GM23248 (cell line): Measurements from ENCODE around the gene ENG. TPM values are rescaled to one million over a fixed set of nuclear protein-coding genes. Genes with fewer than 3 reads are reported as not detected.

ENCODE experiments used
- DNase-seq: peaks from one replicate; pipeline ENCODE4 v3.0.0-alpha.2; 2015
- H2AFZ ChIP-seq: fragments of 200-600 bp; sonication (generic); 2 replicates; pipeline ENCODE4 v1.6.1; 2016; ENCODE audit warnings: antibody characterized with exemption
- H3F3A ChIP-seq: fragments of 200-600 bp; sonication (generic); 2 replicates; pipeline ENCODE4 v1.6.1; 2016; ENCODE audit warnings: mild to moderate bottlenecking, antibody characterized with exemption, mixed run types; ENCODE audit not compliant: insufficient read depth
- H3K27ac ChIP-seq: fragments of 200-600 bp; sonication (generic); 2 replicates; pipeline ENCODE4 v1.5.1; 2016; ENCODE audit warnings: mild to moderate bottlenecking
- H3K27me3 ChIP-seq: fragments of 200-600 bp; sonication (generic); replicated peaks from 2 replicates; pipeline ENCODE4 v1.6.1; 2016; ENCODE audit warnings: mild to moderate bottlenecking; ENCODE audit not compliant: insufficient read depth
- H3K36me3 ChIP-seq: fragments of 200-600 bp; sonication (generic); 2 replicates; pipeline ENCODE4 v1.6.1; 2016; ENCODE audit warnings: low read depth, mild to moderate bottlenecking
- H3K4me1 ChIP-seq: fragments of 200-600 bp; sonication (generic); 2 replicates; pipeline ENCODE4 v1.6.1; 2016; ENCODE audit warnings: mild to moderate bottlenecking; ENCODE audit not compliant: insufficient read depth
- H3K4me2 ChIP-seq: fragments of 200-600 bp; sonication (generic); one replicate; pipeline ENCODE4 v1.6.1; 2016; ENCODE audit warnings: mild to moderate bottlenecking; ENCODE audit not compliant: unreplicated experiment
- H3K4me3 ChIP-seq: fragments of 200-600 bp; sonication (generic); 2 replicates; pipeline ENCODE4 v1.5.1; 2016; ENCODE audit warnings: mild to moderate bottlenecking
- H3K79me2 ChIP-seq: fragments of 200-600 bp; sonication (generic); 2 replicates; pipeline ENCODE4 v1.6.1; 2016; ENCODE audit warnings: mild to moderate bottlenecking; ENCODE audit not compliant: insufficient read depth
- H3K9ac ChIP-seq: fragments of 200-600 bp; sonication (generic); 2 replicates; pipeline ENCODE4 v1.6.1; 2016; ENCODE audit warnings: mild to moderate bottlenecking
- H3K9me2 ChIP-seq: fragments of 200-600 bp; sonication (generic); 2 replicates; pipeline ENCODE4 v1.6.1; 2016; ENCODE audit warnings: mixed run types, mild to moderate bottlenecking, moderate library complexity; ENCODE audit not compliant: insufficient read depth
- H3K9me3 ChIP-seq: fragments of 200-600 bp; sonication (generic); one replicate; pipeline ENCODE4 v1.6.1; 2017; ENCODE audit warnings: low read depth
- H4K20me1 ChIP-seq: fragments of 200-600 bp; sonication (generic); 2 replicates; pipeline ENCODE4 v1.6.0; 2016; ENCODE audit not compliant: insufficient read depth
- EZH2 ChIP-seq: fragments of 200-600 bp; sonication (generic); IDR thresholded peaks from 2 replicates; pipeline ENCODE4 v1.6.1; 2018; ENCODE audit warnings: antibody characterized with exemption, mild to moderate bottlenecking; ENCODE audit not compliant: insufficient read depth, poor library complexity, severe bottlenecking
- EZH2phosphoT487 ChIP-seq: fragments of 200-600 bp; sonication (generic); IDR thresholded peaks from 2 replicates; pipeline ENCODE4 v1.6.1; 2018; ENCODE audit warnings: antibody characterized with exemption, moderate library complexity, mild to moderate bottlenecking, low read depth; ENCODE audit not compliant: insufficient read depth
- WGBS, 2 experiments: methylation state at CpG; one replicate each; pipeline ENCODE4 v1.1.6; 2015 to 2017; ENCODE audit warnings: low lambda C conversion rate in 2 of 2, low coverage in 1 of 2; ENCODE audit errors: missing lambda C conversion rate in 2 of 2; 5-methylcytosine and 5-hydroxymethylcytosine counted together
- in situ Hi-C: fragments of 300-500 bp; cut with MboI; formaldehyde crosslinking; loops from 2 replicates; pipeline ENCODE4 v1.15.0; 2020
- polyA plus RNA-seq: library from polyadenylated mRNA; unstranded; fragments of >200 nt; fragmentation: Nextera tagmentation; extraction: Ambion mirVana; gene quantifications from 2 replicates; pipeline ENCODE4 v1.2.1, GENCODE V29; 2016
- total RNA-seq: library from RNA; depleted of rRNA; stranded (reverse); fragments of >200 nt; shearing (Covaris generic); gene quantifications from 2 replicates; pipeline ENCODE4 v1.2.3, GENCODE V29; 2014

ENG gene
- total and polyA plus RNA-seq, 2 experiments from 2014 or later, result 54.5 to 226 TPM

DNA sequence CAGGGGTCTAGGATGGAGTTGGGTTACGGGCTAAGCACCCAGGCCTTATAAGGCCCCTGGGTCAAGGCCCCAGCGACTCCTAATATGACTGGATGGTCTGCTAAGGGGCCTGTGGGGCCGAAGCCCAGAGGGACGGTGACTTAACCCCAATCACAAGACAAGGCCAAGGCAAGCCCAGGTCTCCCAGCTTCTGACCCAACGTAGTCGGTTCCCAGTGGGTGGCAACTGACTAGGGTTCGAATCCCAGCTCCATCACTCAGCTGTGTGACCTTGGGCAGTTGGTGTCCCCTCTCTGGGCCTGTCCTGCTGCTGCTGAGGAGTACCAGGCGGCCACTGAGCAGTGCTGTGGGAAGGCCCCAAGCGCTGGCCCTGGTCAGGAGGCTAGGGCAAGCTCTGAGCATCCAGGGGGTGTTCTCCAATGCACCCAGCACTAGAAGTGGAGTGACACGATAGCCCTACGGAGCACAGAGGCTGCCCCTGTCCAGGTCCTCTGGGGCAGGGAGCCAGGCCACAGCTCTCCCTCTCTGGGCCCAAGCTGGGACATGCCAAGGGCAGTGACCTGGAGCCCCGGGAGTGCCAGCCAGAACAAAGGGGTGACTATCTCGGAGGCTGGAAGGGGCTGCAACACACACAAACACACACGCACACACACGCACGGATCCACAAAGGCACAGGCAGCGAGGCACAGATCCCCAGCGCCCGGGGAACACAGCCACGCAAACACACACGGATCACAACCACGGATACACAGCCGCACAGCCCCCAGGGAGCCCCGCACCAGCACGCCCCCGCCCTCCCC is 22.5 kb upstream of the ENG start:
- Histone ChIP-seq H3K9me3 (no peaks in the 10 kb centered on the region), H3K79me2 (peaks cover 13% of the 10 kb centered on the region; the same call in 1 of the 2 replicates), H3K36me3 (no peaks in the 10 kb centered on the region; the same call in 1 of the 2 replicates), H2AFZ (peak overlapping the region; percentile 80), H3K27me3 (no peaks in the 10 kb centered on the region), H3K4me2 (peak overlapping the region; percentile 86), H4K20me1 (no peaks in the 10 kb centered on the region), H3K27ac (peak overlapping the region; percentile 19), H3K4me1 (peaks cover 34% of the 10 kb centered on the region), H3K4me3 (peak overlapping the region; percentile 72), H3F3A (0 out of 2 replicates have a peak, but pooled peaks cover 15% of the 10 kb centered on the region), H3K9me2 (no peaks in the 10 kb centered on the region), H3K9ac (peak overlapping the region; percentile 73)
- in situ Hi-C loops, result no loop called here
- WGBS, 2 experiments, result 15 to 23% methylated on average over 22 to 25 of the region's 26 CpGs
- peak; percentile 52 for DNase-seq
- TF ChIP-seq EZH2phosphoT487, result no peak
- TF ChIP-seq EZH2, result no peak

DNA sequence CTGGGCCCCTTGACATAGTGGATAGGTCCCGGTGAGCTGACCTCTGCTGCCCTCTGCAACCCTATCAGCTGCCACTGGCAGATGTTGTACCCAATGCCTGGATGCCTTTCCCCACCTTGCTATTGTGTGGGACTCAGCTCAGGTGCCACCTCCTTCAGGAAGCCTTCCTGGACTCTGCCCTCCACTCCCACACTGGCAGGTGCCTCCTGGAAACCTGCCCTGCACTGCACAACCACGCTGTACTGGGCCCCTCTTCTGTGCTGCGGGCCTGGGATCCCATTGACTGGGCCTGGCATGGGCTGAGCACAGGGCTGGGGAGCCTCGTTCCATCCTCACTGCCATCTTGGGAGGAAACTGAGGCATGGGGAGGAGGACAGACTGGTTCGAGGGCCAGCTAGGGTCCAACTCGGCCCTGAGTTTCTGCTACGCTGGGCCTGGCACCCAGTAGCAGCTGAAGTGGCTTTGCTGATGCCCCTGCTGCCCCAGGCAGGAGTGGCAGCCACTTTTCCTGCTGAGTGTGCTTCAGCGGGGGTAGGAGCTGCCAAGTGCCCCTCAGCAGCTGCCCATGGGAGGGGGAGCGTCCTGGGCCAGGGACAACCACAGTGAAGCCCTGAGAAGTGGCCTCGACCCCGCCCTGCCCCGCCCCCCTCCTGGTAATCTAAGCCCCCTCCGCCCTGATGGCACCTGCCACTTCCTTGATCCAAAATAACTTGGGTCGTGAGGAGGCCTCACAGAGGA is 21.7 kb upstream of the ENG start:
- no peaks in the 10 kb centered on the region for H3K9me2 ChIP-seq
- H3K9ac ChIP-seq, result peak overlapping the region; percentile 73
- peaks cover 13% of the 10 kb centered on the region; the same call in 1 of the 2 replicates for H3K79me2 ChIP-seq
- H3F3A ChIP-seq, result 0 out of 2 replicates have a peak, but pooled peaks cover 15% of the 10 kb centered on the region
- WGBS, 2 experiments, result 77 to 82% methylated on average over 11 to 14 of the region's 14 CpGs
- no peaks in the 10 kb centered on the region; the same call in 1 of the 2 replicates for H3K36me3 ChIP-seq
- peak overlapping the region; percentile 72; the same call in 1 of the 2 replicates for H3K4me3 ChIP-seq
- H3K4me1 ChIP-seq, result peaks cover 34% of the 10 kb centered on the region
- in situ Hi-C loops, result no loop called here
- no peak overlapping the region for H2AFZ ChIP-seq
- H3K4me2 ChIP-seq, result peak overlapping the region; percentile 86
- peak overlapping the region; percentile 19; the same call in 1 of the 2 replicates for H3K27ac ChIP-seq
- no peak for DNase-seq
- no peaks in the 10 kb centered on the region for H3K9me3 ChIP-seq
- no peak for TF ChIP-seq EZH2phosphoT487
- no peak for TF ChIP-seq EZH2
- H4K20me1 ChIP-seq, result no peaks in the 10 kb centered on the region
- no peaks in the 10 kb centered on the region for H3K27me3 ChIP-seq

DNA sequence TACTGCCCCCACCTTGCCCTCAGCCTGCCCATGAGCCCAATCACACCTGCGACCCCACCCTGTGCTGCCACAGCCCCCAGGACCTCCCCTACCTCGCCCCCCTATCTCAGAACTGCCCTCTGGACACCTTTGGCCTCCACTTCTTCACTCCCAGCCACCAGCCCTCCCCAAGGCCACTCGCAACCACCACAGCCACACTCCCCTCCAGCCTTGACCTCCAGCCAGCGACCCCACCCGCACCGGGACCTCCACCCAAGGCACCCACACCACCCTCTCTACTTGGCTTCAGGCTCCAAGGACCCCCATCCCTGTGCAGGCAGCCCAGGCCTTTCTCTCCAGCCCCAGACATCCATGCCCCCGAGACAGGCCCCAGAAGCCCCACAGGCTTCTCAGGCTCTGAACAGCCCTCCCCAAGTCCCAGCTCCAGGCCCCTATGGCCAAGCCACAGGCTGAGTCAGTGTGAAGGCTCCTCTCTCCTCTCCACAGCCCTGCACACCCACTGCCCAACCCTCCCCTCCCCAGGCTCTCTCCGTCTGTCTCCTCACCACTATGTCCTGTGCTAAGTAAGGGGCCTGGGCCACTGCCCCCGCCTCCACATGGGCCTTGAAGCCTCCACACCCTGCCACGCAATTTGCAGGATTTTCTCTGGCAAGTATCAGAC is 21.0 kb upstream of the ENG start:
- no peaks in the 10 kb centered on the region for H3K36me3 ChIP-seq
- H3K9me3 ChIP-seq, result no peaks in the 10 kb centered on the region
- TF ChIP-seq EZH2phosphoT487, result no peak
- TF ChIP-seq EZH2, result no peak
- H2AFZ ChIP-seq, result no peak overlapping the region
- peaks cover 34% of the 10 kb centered on the region for H3K4me1 ChIP-seq
- no peaks in the 10 kb centered on the region for H4K20me1 ChIP-seq
- H3K9ac ChIP-seq, result peak overlapping the region; percentile 59
- peak overlapping the region; percentile 19; the same call in 1 of the 2 replicates for H3K27ac ChIP-seq
- peak overlapping the region; percentile 37 for H3K4me2 ChIP-seq
- 0 out of 2 replicates have a peak, but pooled peaks cover 15% of the 10 kb centered on the region for H3F3A ChIP-seq
- no peaks in the 10 kb centered on the region for H3K9me2 ChIP-seq
- 45 to 66% methylated on average over 4 to 10 of the region's 10 CpGs for WGBS, 2 experiments
- no peaks in the 10 kb centered on the region for H3K27me3 ChIP-seq
- peaks cover 13% of the 10 kb centered on the region; the same call in 1 of the 2 replicates for H3K79me2 ChIP-seq
- peak overlapping the region; percentile 41 for H3K4me3 ChIP-seq
- DNase-seq, result peak; percentile 79
- in situ Hi-C loops, result no loop called here
